ENCODE data around the gene FOXL2NB.

GRCh38 chr3:138960417-138960852, 13.4 kb downstream of the FOXL2NB start:
- TF ChIP-seq CTCF (IDR thresholded peaks at IDR 0.05) (no peak), POLR2AphosphoS5 (IDR thresholded peaks at IDR 0.05; ENCODE audit: low read depth, low read length) (no peak), REST (IDR thresholded peaks at IDR 0.05; ENCODE audit: insufficient read depth in 1 of 2, low read depth in 2 of 2, low read length in 1 of 2) (no peak), SIN3A (IDR thresholded peaks at IDR 0.05; ENCODE audit: borderline replicate concordance, insufficient read depth, low read depth, low read length) (no peak), TCF7L2 (IDR thresholded peaks at IDR 0.05; ENCODE audit: low read depth, low read length) (no peak)

Data from Panc1 (cell line).